Measurements from ENCODE around the gene COX11.

The COX11 gene, protein sequence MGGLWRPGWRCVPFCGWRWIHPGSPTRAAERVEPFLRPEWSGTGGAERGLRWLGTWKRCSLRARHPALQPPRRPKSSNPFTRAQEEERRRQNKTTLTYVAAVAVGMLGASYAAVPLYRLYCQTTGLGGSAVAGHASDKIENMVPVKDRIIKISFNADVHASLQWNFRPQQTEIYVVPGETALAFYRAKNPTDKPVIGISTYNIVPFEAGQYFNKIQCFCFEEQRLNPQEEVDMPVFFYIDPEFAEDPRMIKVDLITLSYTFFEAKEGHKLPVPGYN

DNA sequence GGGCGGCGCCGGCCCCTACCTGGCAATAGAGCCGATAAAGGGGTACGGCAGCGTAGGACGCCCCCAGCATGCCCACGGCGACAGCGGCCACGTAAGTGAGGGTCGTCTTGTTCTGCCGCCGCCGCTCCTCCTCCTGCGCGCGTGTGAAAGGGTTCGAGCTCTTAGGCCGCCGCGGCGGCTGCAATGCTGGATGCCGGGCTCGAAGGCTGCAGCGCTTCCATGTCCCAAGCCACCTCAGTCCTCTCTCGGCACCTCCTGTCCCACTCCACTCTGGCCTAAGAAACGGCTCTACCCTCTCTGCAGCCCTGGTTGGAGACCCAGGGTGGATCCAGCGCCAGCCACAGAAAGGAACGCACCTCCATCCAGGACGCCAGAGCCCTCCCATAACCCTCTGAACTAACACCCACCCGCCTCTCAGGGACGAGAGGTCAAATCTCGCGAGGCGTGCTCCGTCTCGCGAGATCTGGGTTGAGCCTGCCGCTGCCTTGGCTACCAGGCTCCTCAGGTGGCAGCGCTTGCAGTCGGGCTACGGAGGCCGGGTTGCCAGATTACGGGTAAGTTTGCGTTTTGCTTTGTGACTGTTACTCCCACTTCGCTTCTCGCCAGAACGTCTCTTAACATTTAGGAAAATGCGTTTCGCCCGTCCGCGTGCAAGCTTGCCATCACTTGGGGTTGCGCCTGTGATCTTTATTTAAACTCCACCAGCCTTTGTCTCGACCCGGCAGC, at the start of gene COX11, which contains the start of gene STXBP4:
TSS of gene COX11 (minus strand) at position 393 of the 726 bp plus-strand sequence. CDS start at position 385, 8 bp downstream.
TSS of gene STXBP4 (plus strand) at position 504 of the 726 bp plus-strand sequence. CDS start 17,455 bp downstream, outside the sequence.
- Histone ChIP-seq H3K27me3 (ENCODE audit: control insufficient read depth, insufficient read depth, low read length) (no peaks in the 10 kb centered on the region), H3K4me3 (ENCODE audit: low read length) (peak within 1 kb of the TSS; percentile 93), H3K9me3 (ENCODE audit: control insufficient read depth, low read length) (no peaks in the 10 kb centered on the region), H3K36me3 (ENCODE audit: control insufficient read depth, insufficient read depth, low read length) (no peaks in the 10 kb centered on the region), H3K4me1 (ENCODE audit: control insufficient read depth, insufficient read depth, low read length) (peaks cover 12% of the 10 kb centered on the region), H3K9ac (ENCODE audit: low read length) (peak within 1 kb of the TSS; percentile 82)

DNA sequence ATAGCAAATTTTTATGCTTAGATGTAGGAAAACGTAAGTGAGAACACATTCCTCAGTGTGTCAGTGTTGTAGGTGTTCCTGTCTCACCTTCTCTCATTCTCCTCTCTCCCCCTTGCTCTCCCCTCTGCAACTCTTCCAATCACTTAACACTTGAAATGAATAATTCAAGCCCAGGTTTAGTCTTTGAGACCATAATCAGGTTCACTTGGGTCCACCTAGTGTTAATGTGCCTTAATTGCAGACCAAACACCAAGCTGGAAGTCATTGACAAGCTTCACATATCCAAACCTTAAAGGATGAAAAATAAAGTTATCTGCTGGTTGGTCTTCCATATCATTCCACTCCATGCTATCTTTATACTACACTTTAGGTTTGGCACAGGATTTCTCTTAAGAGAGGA, 37.1 kb upstream of the COX11 start:
- Histone ChIP-seq H3K27me3 (ENCODE audit: control insufficient read depth, insufficient read depth, low read length) (no peaks in the 10 kb centered on the region), H3K9me3 (ENCODE audit: control insufficient read depth, low read length) (no peaks in the 10 kb centered on the region), H3K9ac (ENCODE audit: low read length) (no peak overlapping the region), H3K4me1 (ENCODE audit: control insufficient read depth, insufficient read depth, low read length) (no peaks in the 10 kb centered on the region), H3K4me3 (ENCODE audit: low read length) (no peak overlapping the region), H3K36me3 (ENCODE audit: control insufficient read depth, insufficient read depth, low read length) (no peaks in the 10 kb centered on the region)

DNA sequence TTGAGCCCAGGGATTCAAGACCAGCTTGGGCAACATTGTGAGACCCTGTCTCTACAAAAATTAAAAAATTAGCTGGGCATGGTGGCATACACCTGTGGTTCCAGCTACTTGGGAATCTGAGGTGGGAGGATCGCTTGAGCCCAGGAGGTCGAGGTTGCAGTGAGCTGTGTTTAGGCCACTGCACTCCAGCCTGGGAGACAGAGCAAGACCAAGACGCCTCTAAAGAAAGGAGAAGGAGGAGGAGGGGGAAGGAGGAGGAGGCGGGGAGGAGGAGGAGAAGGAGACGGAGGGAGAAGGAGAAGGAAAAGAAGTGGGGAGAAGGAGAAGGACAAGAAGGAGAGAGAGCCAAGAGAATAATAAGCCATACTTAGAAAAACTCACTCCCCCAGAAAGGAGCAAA, 36.0 kb upstream of the COX11 start:
- H3K4me3 ChIP-seq (ENCODE audit: low read length): no peak overlapping the region
- H3K4me1 ChIP-seq (ENCODE audit: control insufficient read depth, insufficient read depth, low read length): no peaks in the 10 kb centered on the region
- H3K9me3 ChIP-seq (ENCODE audit: control insufficient read depth, low read length): no peaks in the 10 kb centered on the region
- no peaks in the 10 kb centered on the region for H3K27me3 ChIP-seq (ENCODE audit: control insufficient read depth, insufficient read depth, low read length)
- H3K9ac ChIP-seq (ENCODE audit: low read length): no peak overlapping the region
- no peaks in the 10 kb centered on the region for H3K36me3 ChIP-seq (ENCODE audit: control insufficient read depth, insufficient read depth, low read length)

DNA sequence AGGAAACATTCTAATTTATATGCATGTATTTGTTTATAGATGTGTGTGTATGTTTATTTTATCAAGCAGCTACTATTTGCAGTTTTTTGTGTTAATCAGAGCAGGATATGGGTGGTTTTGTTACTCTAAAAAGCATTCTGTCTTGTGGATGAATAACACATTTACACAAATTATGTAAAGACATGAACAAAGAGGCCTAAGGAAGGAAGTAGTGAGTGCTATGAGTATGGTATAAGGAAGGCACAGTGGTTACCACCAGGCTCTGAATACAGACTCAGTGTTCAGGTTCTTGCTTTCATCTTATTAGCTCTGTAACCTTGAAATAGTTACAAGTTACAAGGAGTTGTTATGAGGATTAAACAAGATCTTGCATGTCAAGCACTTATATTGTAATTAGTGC, 34.0 kb upstream of the COX11 start:
- no peaks in the 10 kb centered on the region for H3K9me3 ChIP-seq (ENCODE audit: control insufficient read depth, low read length)
- no peaks in the 10 kb centered on the region for H3K27me3 ChIP-seq (ENCODE audit: control insufficient read depth, insufficient read depth, low read length)
- H3K36me3 ChIP-seq (ENCODE audit: control insufficient read depth, insufficient read depth, low read length): no peaks in the 10 kb centered on the region
- no peaks in the 10 kb centered on the region for H3K4me1 ChIP-seq (ENCODE audit: control insufficient read depth, insufficient read depth, low read length)
- H3K9ac ChIP-seq (ENCODE audit: low read length): no peak overlapping the region
- no peak overlapping the region for H3K4me3 ChIP-seq (ENCODE audit: low read length)

DNA sequence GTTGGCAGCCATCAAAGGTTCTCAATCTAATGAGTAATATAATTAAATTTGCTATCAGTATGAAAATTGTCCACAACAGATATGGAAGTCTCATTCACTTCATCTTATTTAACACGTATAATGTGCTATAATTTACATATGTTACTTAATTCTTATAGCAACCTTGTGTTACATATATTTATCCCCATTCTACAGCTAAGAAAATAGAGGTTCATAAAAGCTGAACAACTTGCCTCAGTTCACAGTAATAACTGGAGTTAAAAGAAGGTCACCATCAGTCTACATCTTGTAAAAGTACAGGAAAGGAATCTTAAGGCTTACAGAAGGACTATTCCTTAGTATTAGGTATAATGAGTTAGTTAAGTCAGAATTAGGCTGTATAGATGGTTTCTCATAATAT, 28.0 kb upstream of the COX11 start:
- Histone ChIP-seq H3K27me3 (ENCODE audit: control insufficient read depth, insufficient read depth, low read length) (no peaks in the 10 kb centered on the region), H3K36me3 (ENCODE audit: control insufficient read depth, insufficient read depth, low read length) (no peaks in the 10 kb centered on the region), H3K4me1 (ENCODE audit: control insufficient read depth, insufficient read depth, low read length) (no peaks in the 10 kb centered on the region), H3K9me3 (ENCODE audit: control insufficient read depth, low read length) (no peaks in the 10 kb centered on the region), H3K4me3 (ENCODE audit: low read length) (no peak overlapping the region), H3K9ac (ENCODE audit: low read length) (no peak overlapping the region)

DNA sequence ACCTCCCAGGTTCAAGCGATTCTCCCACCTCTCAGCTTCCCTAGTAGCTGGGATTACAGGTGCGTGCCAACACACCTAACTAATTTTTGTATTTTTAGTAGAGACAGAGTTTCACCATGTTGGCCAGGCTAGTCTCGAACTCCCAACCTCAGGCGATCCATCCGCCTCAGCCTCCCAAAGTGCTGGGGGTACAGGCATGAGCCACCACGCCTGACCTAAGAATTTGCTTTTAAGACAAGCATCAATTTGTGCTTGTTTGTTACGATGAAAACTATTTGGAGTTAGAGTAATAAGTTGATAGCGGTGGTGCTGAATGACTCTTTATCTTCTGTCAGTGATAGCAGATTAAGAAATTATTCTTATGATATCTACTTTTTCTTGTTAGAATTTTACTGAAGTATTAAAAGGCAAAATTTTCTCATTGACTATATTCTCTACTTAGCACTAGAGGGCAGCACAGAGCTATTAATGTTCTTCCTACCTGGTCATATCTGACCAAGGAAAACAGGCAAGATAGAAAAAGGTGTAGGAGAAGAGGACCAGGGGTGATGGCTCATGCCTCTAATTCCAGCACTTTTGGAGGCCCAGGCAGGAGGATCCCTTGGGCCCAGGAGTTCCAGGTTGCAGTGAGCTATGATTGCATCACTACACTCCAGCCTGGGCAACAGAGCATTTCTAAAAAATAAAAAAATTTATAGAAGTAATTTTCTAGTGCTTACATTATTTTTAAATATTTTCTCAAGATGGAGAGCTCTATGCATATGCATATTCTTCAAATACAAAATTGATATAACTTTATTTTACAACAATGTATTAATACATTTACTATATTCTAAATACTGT, 24.6 kb upstream of the COX11 start:
- H3K9ac ChIP-seq (ENCODE audit: low read length): no peak overlapping the region
- H3K27me3 ChIP-seq (ENCODE audit: control insufficient read depth, insufficient read depth, low read length): no peaks in the 10 kb centered on the region
- no peak overlapping the region for H3K4me3 ChIP-seq (ENCODE audit: low read length)
- no peaks in the 10 kb centered on the region for H3K4me1 ChIP-seq (ENCODE audit: control insufficient read depth, insufficient read depth, low read length)
- no peaks in the 10 kb centered on the region for H3K9me3 ChIP-seq (ENCODE audit: control insufficient read depth, low read length)
- H3K36me3 ChIP-seq (ENCODE audit: control insufficient read depth, insufficient read depth, low read length): no peaks in the 10 kb centered on the region

DNA sequence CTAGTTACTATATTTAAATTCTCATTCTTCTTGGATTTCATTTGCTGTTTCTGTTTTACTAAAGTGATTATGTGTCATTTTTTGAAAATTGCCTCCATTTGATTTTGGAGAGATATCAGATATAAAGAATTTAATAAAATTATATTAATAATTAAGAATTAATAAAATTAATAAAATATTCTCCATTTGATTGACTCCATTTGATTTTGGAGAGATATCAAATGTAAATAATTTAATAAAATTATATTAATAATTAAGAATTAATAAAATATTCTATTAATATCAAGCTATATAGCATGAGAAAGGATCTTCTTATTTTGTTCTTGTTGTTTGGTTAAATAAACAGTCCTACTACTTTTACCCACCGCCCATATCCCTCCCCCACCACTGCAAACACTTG, 23.1 kb upstream of the COX11 start:
- Histone ChIP-seq H3K4me3 (ENCODE audit: low read length) (no peak overlapping the region), H3K27me3 (ENCODE audit: control insufficient read depth, insufficient read depth, low read length) (no peaks in the 10 kb centered on the region), H3K36me3 (ENCODE audit: control insufficient read depth, insufficient read depth, low read length) (no peaks in the 10 kb centered on the region), H3K4me1 (ENCODE audit: control insufficient read depth, insufficient read depth, low read length) (no peaks in the 10 kb centered on the region), H3K9ac (ENCODE audit: low read length) (no peak overlapping the region), H3K9me3 (ENCODE audit: control insufficient read depth, low read length) (no peaks in the 10 kb centered on the region)

DNA sequence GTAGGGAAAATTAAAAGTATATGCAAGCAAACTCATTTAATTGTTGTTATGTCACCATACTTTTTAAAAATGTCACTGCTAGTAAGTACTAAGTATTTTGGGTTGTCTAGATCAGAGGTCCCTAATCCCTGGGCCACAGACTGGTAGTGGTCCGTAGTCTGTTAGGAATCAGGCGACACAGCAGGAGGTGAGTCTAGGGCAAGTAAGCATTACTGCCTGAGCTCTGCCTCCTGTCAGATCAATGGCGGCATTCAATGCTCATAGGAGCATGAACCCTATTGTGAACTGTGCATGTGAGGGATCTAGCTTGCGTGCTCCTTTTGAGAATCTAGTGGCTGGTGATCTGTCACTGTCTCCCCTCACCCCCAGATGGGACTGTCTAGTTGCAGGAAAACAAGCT, 21.7 kb upstream of the COX11 start:
- Histone ChIP-seq H3K9ac (ENCODE audit: low read length) (no peak overlapping the region), H3K27me3 (ENCODE audit: control insufficient read depth, insufficient read depth, low read length) (no peaks in the 10 kb centered on the region), H3K9me3 (ENCODE audit: control insufficient read depth, low read length) (no peaks in the 10 kb centered on the region), H3K36me3 (ENCODE audit: control insufficient read depth, insufficient read depth, low read length) (no peaks in the 10 kb centered on the region), H3K4me3 (ENCODE audit: low read length) (no peak overlapping the region), H3K4me1 (ENCODE audit: control insufficient read depth, insufficient read depth, low read length) (no peaks in the 10 kb centered on the region)

DNA sequence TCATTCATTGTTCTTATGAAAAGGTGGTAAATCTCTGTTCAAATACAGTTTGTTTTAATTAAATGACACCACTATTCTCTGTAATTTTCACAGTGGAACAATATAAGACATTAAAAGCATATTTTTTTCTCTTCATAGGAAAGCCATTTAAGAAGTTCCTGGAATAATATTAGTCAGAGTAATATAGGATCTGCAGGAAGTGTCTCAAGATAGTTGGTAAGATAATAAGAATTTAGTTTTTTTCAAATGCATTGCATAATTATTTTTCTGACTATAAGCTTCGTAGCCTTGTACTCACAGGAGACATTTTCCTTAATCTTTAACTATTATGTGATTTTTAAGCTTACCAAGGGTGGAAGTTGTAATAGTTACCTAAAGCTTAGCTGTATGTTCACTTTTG, 17.0 kb upstream of the COX11 start:
- H3K4me3 ChIP-seq (ENCODE audit: low read length): no peak overlapping the region
- no peaks in the 10 kb centered on the region for H3K4me1 ChIP-seq (ENCODE audit: control insufficient read depth, insufficient read depth, low read length)
- H3K27me3 ChIP-seq (ENCODE audit: control insufficient read depth, insufficient read depth, low read length): no peaks in the 10 kb centered on the region
- H3K36me3 ChIP-seq (ENCODE audit: control insufficient read depth, insufficient read depth, low read length): no peaks in the 10 kb centered on the region
- no peaks in the 10 kb centered on the region for H3K9me3 ChIP-seq (ENCODE audit: control insufficient read depth, low read length)
- H3K9ac ChIP-seq (ENCODE audit: low read length): no peak overlapping the region

DNA sequence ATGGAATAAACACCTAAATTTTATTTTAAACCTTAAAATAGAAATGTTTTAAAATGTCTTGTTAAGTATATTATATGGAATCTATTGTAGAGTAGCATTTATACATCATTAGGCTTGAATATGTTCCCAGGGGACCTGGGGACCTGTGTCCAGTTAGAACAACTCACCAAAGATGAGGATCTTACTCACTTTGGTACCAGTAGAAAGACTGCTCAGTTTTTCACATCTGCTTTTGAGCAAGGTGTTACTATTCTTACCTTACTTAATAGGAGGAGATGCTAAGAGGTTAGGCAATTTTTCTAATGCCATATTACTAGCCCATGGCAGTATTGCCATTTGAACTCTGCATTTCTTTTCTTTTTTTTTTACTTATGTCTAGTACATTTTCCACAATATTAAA, 14.8 kb upstream of the COX11 start:
- Histone ChIP-seq H3K9me3 (ENCODE audit: control insufficient read depth, low read length) (no peaks in the 10 kb centered on the region), H3K9ac (ENCODE audit: low read length) (no peak overlapping the region), H3K4me1 (ENCODE audit: control insufficient read depth, insufficient read depth, low read length) (no peaks in the 10 kb centered on the region), H3K4me3 (ENCODE audit: low read length) (no peak overlapping the region), H3K27me3 (ENCODE audit: control insufficient read depth, insufficient read depth, low read length) (no peaks in the 10 kb centered on the region), H3K36me3 (ENCODE audit: control insufficient read depth, insufficient read depth, low read length) (no peaks in the 10 kb centered on the region)

DNA sequence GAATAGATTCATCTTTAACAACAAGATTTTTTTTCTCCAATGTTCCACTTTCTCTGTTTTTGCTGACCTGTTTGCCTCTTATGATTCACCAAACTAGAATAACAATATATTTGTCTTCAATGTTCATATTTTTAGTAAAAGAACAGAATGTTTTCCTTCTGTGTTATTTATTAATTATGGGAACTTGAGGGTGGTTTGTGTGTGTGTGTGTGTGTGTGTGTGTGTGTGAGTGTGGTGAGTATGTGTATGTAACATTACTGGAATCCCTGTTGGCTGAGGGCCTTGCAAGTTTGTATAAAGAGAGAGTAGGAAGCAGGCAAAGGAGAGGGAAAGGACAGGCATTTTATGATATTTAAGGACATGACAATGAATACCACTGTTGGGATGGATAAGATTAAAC, 13.9 kb upstream of the COX11 start:
- Histone ChIP-seq H3K36me3 (ENCODE audit: control insufficient read depth, insufficient read depth, low read length) (no peaks in the 10 kb centered on the region), H3K4me3 (ENCODE audit: low read length) (no peak overlapping the region), H3K27me3 (ENCODE audit: control insufficient read depth, insufficient read depth, low read length) (no peaks in the 10 kb centered on the region), H3K9ac (ENCODE audit: low read length) (no peak overlapping the region), H3K4me1 (ENCODE audit: control insufficient read depth, insufficient read depth, low read length) (no peaks in the 10 kb centered on the region), H3K9me3 (ENCODE audit: control insufficient read depth, low read length) (no peaks in the 10 kb centered on the region)

DNA sequence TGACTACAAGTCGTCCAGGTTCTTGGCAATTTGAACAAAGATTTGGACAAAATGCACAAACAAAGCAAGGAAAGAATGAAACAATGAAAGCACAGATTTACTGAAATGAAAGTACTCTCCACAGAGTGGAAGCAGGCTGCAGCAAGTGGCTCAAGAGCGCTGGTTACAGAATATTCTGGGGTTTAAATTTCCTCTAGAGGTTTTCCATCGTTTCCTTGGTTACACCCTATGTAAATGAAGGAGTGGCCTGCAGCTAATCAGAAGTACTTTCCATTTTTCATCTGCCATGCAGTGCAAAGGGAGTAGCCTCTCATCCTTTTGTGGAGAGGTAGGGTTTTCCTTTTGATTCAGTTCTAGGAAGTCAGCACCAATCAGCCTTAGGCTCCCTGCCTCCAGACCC, 11.9 kb upstream of the COX11 start:
- H3K4me3 ChIP-seq (ENCODE audit: low read length): no peak overlapping the region
- no peaks in the 10 kb centered on the region for H3K27me3 ChIP-seq (ENCODE audit: control insufficient read depth, insufficient read depth, low read length)
- H3K36me3 ChIP-seq (ENCODE audit: control insufficient read depth, insufficient read depth, low read length): no peaks in the 10 kb centered on the region
- no peaks in the 10 kb centered on the region for H3K4me1 ChIP-seq (ENCODE audit: control insufficient read depth, insufficient read depth, low read length)
- H3K9me3 ChIP-seq (ENCODE audit: control insufficient read depth, low read length): no peaks in the 10 kb centered on the region
- no peak overlapping the region for H3K9ac ChIP-seq (ENCODE audit: low read length)
